HFF-Myc (cell line): Measurements from ENCODE around the gene ARF3.
"Not testable (repeated sequence)": the region's sequence is repeated elsewhere in the genome, so short reads cannot be mapped to it uniquely, and the experiment has no call there.

Source experiments
- DNase-seq: peaks from one replicate; pipeline ENCODE4 v3.0.0-alpha.2; 2011; ENCODE audit warnings: low read depth; ENCODE audit errors: extremely low read depth
- H3K4me3 ChIP-seq: replicated peaks from 2 replicates; pipeline ENCODE4 v1.5.1; 2011; ENCODE audit warnings: low read depth, mild to moderate bottlenecking, control low read depth, low read length
- TF ChIP-seq, protein P1 (sequence below): IDR thresholded peaks from 2 replicates; pipeline ENCODE4 v1.5.1; 2012; ENCODE audit warnings: mild to moderate bottlenecking, low read depth, low read length, control low read depth; ENCODE audit errors: missing control alignments

Gene ARF3

DNA sequence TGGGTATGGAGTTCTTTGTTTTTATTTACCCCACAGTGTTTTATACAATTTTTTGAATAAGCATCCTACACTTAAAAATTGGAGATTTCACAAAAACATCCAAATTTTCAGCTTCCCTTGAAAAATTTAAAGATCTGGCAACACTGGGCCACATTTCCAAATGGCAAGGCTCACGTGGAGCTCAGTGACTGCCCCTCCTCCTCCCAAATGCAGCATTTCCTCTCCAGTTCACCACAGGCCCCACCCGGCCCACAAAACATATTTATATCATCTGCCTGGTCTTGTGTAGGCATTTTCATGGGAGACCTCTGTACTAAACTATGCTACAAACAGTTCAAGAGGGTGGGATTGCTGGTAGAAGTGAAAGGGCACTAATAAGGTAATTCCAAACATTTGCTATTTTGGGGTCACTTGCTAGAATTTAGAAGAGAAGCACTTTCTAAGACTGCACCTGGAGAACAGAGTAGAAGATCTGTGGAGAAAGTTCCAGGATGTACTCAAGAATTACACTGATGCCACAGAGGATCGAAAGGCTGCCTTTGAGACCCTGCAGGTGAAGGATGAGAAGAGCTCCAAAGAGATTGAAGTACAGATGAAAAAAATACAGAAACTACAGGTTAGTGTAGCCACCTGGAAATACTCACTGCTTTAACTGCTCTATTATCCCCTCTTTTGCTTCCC, 39.3 kb downstream of the ARF3 start:
- no peak overlapping the region for H3K4me3 ChIP-seq
- no peak for DNase-seq
- TF ChIP-seq, protein P1, sequence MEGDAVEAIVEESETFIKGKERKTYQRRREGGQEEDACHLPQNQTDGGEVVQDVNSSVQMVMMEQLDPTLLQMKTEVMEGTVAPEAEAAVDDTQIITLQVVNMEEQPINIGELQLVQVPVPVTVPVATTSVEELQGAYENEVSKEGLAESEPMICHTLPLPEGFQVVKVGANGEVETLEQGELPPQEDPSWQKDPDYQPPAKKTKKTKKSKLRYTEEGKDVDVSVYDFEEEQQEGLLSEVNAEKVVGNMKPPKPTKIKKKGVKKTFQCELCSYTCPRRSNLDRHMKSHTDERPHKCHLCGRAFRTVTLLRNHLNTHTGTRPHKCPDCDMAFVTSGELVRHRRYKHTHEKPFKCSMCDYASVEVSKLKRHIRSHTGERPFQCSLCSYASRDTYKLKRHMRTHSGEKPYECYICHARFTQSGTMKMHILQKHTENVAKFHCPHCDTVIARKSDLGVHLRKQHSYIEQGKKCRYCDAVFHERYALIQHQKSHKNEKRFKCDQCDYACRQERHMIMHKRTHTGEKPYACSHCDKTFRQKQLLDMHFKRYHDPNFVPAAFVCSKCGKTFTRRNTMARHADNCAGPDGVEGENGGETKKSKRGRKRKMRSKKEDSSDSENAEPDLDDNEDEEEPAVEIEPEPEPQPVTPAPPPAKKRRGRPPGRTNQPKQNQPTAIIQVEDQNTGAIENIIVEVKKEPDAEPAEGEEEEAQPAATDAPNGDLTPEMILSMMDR = no peak

DNA sequence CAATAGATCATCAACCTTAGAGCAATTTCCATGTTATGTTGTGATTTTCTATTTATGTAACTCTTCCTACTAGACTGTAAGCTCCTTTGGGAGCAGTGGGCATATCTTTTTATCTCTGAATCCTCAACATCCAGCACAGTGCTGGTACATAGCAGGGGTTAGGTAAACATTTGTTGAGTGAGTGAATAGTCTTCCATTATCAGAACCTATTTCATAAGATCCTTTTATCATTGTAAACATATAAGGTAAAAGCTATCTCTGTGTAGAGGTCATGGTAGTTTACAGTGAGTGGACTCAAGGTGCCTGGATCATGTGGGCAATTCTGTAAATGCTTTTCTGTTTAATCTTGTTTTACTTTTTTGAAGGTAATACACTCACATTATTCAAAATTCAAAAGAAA, 47.1 kb downstream of the ARF3 start:
- H3K4me3 ChIP-seq = no peak overlapping the region
- TF ChIP-seq, protein P1 = no peak
- no peak for DNase-seq

DNA sequence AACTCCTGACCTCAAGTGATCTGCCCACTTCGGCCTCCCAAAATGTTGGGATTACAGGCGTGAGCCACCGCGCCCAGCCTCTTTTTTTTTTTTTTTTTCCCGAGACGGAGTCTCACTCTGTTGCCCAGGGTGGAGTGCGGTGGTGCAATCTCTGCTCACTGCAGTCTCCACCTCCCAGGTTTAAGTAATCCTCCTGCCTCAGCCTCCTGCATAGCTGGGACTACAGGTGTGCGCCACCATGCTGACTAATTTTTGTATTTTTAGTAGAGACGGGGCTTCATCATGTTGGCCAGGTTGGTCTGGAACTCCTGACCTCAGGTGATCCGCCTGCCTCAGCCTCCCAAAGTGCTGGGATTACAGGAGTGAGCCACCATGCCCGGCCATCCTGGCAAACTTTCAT, 47.6 kb downstream of the ARF3 start:
- H3K4me3 ChIP-seq, DNase-seq: not testable (repeated sequence)

DNA sequence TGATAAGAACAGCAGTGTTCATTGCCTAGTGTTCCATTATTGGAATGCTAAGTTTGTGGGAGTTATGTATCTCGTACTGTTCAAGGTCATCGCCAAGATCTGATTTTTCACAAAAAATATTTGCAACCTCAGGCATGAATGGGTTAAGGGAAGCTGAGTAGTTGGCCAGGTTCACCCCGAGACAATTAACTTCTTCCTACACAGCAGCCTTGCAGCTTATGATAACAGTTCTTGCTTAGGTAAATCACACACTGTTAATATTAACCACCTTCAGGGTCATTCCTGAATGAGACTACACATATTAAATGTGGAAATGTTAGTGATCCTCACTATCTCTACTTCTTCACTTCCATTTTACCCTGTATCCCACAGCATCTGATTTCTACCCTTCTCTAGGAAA, 50.0 kb downstream of the ARF3 start:
- H3K4me3 ChIP-seq = no peak overlapping the region
- TF ChIP-seq, protein P1 = no peak
- no peak for DNase-seq

DNA sequence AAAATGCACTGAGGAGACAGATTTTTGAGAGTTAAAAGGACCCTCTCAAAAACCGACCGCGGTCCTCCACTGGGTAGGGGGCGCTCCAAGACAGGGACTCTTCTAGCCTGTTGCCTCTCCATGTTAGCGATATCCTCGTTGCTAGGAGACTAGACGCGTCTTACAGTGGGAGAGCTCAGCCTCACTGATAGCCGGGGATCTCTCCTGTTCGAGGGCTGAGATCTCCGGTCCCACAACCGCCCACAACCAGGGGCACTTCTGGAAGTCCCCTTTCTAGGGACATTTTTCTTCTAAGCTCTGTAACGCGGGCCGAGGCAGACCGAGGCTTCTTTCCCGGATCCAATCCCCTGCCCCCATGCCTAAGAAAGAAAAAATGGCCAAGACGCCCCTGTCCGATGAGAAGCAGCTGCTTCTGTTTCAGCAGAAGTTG, 53.3 kb downstream of the ARF3 start:
- TF ChIP-seq, protein P1 = peak; percentile 87
- DNase-seq = peak; percentile 72

DNA sequence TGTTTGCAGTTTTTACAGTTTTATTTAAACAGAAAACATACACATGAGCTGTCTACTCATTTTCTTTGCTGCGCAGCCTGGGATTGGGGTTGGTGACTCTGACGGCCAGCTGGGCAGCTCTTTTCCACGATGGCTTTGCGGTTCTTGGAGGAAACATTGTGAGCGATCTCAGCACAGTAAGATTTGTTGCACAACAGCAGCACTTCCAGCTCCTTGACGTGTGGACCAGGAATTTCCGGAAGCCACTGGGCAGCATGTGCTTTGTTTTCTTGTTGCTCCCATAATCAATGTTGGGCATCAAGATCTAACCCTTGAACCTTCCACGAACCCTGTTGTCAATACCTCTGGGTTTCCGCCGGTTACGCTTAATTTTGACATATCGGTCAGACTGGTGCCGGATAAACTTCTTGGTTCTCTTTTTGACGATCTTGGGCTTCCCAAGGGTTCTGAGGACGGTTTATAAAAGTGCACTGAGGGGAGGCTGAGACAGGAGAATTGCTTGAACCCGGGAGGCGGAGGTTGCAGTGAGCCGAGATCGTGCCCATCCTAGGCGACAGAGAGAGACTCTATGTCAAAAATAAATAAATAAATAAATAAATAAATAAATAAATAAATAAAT, 53.8 kb downstream of the ARF3 start:
- no peak overlapping the region for H3K4me3 ChIP-seq
- TF ChIP-seq, protein P1 = no peak
- DNase-seq = no peak

More for the DNA sequence above, 53.3 kb downstream of the ARF3 start:
- peak overlapping the region; percentile 45 for H3K4me3 ChIP-seq

DNA sequence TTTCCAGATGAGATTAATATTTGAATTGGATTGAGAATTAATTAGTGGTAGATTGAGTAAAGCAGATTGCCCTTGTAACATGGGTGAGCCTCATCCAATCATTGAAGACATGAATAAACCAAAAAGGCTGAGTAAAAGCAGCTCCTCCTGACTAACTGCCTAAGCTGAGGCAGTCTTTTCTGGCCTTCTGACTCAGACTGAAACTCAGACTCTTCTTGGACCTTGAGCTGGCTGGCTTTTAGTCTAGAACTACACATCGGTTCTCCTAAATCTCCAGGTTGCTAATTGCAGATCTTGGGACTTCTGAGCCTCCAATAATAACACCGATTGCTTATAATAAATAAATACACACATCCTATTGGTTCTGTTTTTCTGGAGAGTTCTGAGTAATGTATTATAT, 56.0 kb downstream of the ARF3 start:
- TF ChIP-seq, protein P1 = no peak
- DNase-seq = no peak

More for the DNA sequence above, 56.0 kb downstream of the ARF3 start:
- no peak overlapping the region for H3K4me3 ChIP-seq
